ENCODE measurements around the gene CEACAM20.
"Not testable (repeated sequence)": the region's sequence is repeated elsewhere in the genome, so short reads cannot be mapped to it uniquely, and the experiment has no call there.

Gene CEACAM20

GRCh38 chr19:44476559-44477408, 52.7 kb downstream of the CEACAM20 start:
- no peak for FAIRE-seq

GRCh38 chr19:44468730-44469129, 60.7 kb downstream of the CEACAM20 start:
- FAIRE-seq, result not testable (repeated sequence)

- FAIRE-seq, result not testable (repeated sequence)
These were observed 66.7 kb downstream of the CEACAM20 start for GRCh38 chr19:44462600-44463286.
